ENCODE results near the gene NDUFS7. TPM values are rescaled to one million over a fixed set of nuclear protein-coding genes. Genes with fewer than 3 reads are reported as not detected.
A peak's percentile ranks its signal among the peaks of the same experiment; 100 is the strongest.

The NDUFS7 gene
- total RNA-seq, 4 donors from 2014 or later, result 259 to 497 (median 377) TPM

DNA sequence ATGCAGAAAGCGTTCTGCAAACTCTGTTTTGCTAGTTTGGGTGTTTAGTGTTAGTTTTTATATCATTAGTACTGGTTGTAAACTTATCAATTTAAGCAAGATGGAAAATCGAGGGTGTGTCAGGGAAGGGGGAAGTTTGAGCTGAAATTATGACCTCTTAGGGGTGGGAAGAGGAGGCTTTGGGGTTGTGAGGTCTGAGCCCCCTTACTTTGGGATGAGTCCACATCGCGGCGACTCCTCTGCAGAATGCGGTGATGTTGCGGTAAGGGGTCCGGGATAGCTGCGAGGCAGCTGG, 743 bp upstream of the NDUFS7 start:
- no peak for DNase-seq
- no peaks in the 10 kb centered on the region for H3K27me3 ChIP-seq
- no peaks in the 10 kb centered on the region for H3K9me3 ChIP-seq
- peaks cover 40 to 45% of the 10 kb centered on the region in 2 donors for H3K4me1 ChIP-seq
- peak overlapping the region in 3 of 4 donors; percentile 10 to 93 (median 93) for H3K27ac ChIP-seq
- intact Hi-C loops (cut with DNase I; ENCODE audit: low total_unique reads) (loop anchor here (1.0 to 10.0 kb wide), 4 partner anchors 18 to 482 kb away; partner anchors contain the start of genes DAZAP1, GAMT and KLF16), in situ Hi-C loops (cut with MboI; ENCODE audit: low sequenced_read_pairs in 4 of 4) (no loop called here)
- peaks cover 0 to 1% of the 10 kb centered on the region in 2 donors for H3K36me3 ChIP-seq
- H3K4me3 ChIP-seq, result no peak overlapping the region
- ATAC-seq, result no peak
- TF ChIP-seq, protein P1, sequence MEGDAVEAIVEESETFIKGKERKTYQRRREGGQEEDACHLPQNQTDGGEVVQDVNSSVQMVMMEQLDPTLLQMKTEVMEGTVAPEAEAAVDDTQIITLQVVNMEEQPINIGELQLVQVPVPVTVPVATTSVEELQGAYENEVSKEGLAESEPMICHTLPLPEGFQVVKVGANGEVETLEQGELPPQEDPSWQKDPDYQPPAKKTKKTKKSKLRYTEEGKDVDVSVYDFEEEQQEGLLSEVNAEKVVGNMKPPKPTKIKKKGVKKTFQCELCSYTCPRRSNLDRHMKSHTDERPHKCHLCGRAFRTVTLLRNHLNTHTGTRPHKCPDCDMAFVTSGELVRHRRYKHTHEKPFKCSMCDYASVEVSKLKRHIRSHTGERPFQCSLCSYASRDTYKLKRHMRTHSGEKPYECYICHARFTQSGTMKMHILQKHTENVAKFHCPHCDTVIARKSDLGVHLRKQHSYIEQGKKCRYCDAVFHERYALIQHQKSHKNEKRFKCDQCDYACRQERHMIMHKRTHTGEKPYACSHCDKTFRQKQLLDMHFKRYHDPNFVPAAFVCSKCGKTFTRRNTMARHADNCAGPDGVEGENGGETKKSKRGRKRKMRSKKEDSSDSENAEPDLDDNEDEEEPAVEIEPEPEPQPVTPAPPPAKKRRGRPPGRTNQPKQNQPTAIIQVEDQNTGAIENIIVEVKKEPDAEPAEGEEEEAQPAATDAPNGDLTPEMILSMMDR (IDR thresholded peaks at IDR 0.05 in 4 of 5, conservative IDR thresholded peaks at IDR 0.05 in 1 of 5), result no peak
- no peak for TF ChIP-seq POLR2A (IDR thresholded peaks at IDR 0.05)

DNA sequence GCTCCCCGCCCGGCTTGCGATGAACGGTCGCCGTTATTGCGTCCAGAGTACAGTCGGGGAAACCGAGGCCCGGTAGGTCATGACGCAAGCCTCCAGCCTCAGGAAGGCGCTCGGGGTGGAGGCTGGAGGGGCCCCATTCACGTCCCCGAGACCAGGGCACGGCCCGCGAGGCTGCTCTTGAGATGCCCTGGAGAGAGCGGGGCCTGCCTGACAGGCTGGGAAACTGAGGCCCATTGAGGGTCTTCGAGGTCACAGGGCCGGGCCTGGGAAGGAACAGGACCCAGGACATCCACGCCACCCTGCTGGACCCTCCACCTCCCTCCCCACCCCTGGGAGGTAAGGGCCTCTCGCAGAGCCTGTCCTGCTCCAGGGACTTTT, 367 bp downstream of the NDUFS7 start:
- no peak for TF ChIP-seq POLR2A (IDR thresholded peaks at IDR 0.05)
- TF ChIP-seq, protein P1 (IDR thresholded peaks at IDR 0.05 in 4 of 5, conservative IDR thresholded peaks at IDR 0.05 in 1 of 5), result no peak
- in situ Hi-C loops (cut with MboI; ENCODE audit: low sequenced_read_pairs in 4 of 4) (no loop called here), intact Hi-C loops (cut with DNase I; ENCODE audit: low total_unique reads) (loop anchor here (10.0 kb wide), 1 partner anchor 481 kb away; the partner anchor contains the start of gene KLF16)
- ATAC-seq (peak; percentile 1 to 3), DNase-seq (no peak)
- H3K9me3 ChIP-seq, result no peaks in the 10 kb centered on the region
- peak overlapping the region; percentile 83 to 91 (median 85) for H3K4me3 ChIP-seq
- H3K27ac ChIP-seq, result peak overlapping the region; percentile 93 to 96 (median 94)
- no peaks in the 10 kb centered on the region for H3K27me3 ChIP-seq
- peaks cover 0 to 7% of the 10 kb centered on the region in 2 donors for H3K36me3 ChIP-seq
- H3K4me1 ChIP-seq, result peaks cover 45 to 50% of the 10 kb centered on the region in 2 donors

DNA sequence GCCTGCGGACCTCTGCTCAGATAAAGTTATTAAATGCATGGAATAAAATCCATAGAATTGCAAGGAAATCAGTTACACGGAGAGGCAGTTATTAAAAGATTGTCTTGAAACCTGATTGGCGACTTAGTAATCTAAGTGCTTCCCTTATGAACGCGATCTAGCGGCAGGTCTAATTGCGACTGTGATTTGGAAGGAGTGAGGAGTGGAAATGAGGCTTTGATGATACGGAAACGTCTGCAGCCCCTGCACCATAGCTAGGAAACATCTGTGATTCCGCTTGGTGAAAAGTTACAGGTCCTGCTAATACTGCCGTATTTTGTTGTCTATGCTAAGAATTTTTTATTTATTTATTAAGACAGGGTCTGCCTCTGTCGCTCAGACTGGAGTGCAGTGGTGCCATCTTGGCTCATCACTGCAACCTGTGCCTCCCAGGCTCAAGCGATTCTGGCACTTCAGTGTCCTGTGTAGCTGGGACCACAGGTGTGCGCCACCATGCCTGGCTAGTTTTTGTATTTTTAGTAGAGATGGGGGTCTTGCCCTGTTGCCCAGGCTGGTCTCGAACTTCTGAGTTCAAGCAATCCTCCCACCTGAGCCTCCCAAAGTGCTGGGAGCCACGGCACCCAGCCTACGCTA, 887 bp downstream of the NDUFS7 start:
- no peak for ATAC-seq
- TF ChIP-seq, protein P1 (IDR thresholded peaks at IDR 0.05 in 4 of 5, conservative IDR thresholded peaks at IDR 0.05 in 1 of 5), result no peak
- in situ Hi-C loops (cut with MboI; ENCODE audit: low sequenced_read_pairs in 4 of 4) (no loop called here), intact Hi-C loops (cut with DNase I; ENCODE audit: low total_unique reads) (loop anchor here (10.0 kb wide), 1 partner anchor 480 kb away; the partner anchor contains the start of gene KLF16)
- Histone ChIP-seq H3K9me3 (no peaks in the 10 kb centered on the region), H3K27me3 (no peaks in the 10 kb centered on the region), H3K27ac (peak overlapping the region; percentile 93 to 96 (median 94)), H3K4me1 (peaks cover 45 to 50% of the 10 kb centered on the region in 2 donors), H3K4me3 (peak overlapping the region; percentile 83 to 91 (median 85)), H3K36me3 (peaks cover 0 to 12% of the 10 kb centered on the region in 2 donors)
- DNase-seq, result no peak

DNA sequence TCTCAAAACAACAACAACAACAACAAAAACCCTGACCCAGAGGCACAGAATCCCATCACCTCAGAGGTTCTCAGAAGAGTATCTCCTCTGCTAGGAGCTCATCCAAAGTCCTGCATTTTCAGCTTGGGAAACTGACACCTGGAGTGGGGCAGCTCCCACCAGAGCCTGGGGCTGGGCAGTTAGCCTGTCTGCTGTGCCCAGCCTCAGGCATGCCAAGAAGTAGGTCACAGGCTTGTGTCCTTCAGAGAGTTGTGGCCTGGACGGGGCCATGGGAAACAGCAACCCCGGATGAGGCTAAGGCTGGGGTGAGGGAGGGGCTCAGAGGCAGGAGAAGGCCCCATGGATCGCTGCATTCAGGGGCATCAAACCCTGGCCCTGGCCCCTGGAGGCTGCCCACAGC, 2.1 kb downstream of the NDUFS7 start:
- Histone ChIP-seq H3K27ac (peak overlapping the region; percentile 93 to 96 (median 94)), H3K9me3 (no peaks in the 10 kb centered on the region), H3K4me3 (peak overlapping the region in 1 of 4 donors; percentile 19), H3K4me1 (peaks cover 45 to 50% of the 10 kb centered on the region in 2 donors), H3K36me3 (peaks cover 0 to 19% of the 10 kb centered on the region in 2 donors), H3K27me3 (no peaks in the 10 kb centered on the region)
- intact Hi-C loops (cut with DNase I; ENCODE audit: low total_unique reads) (loop anchor here (10.0 kb wide), 1 partner anchor 479 kb away; the partner anchor contains the start of gene KLF16), in situ Hi-C loops (cut with MboI; ENCODE audit: low sequenced_read_pairs in 4 of 4) (no loop called here)
- TF ChIP-seq, protein P1 (IDR thresholded peaks at IDR 0.05 in 4 of 5, conservative IDR thresholded peaks at IDR 0.05 in 1 of 5), result no peak
- no peak for TF ChIP-seq POLR2A (IDR thresholded peaks at IDR 0.05)
- peak in 1 of 2 donors; percentile 16 for ATAC-seq
- peak in 1 of 2 donors; percentile 70 for DNase-seq
